ENCODE measurements around the gene AMOTL1. TPM values are rescaled to one million over a fixed set of nuclear protein-coding genes. Genes with fewer than 3 reads are reported as not detected.
A peak's percentile ranks its signal among the peaks of the same experiment; 100 is the strongest.

The AMOTL1 gene
- total RNA-seq, 4 donors from 2014 or later = 34.1 to 51.2 (median 41.0) TPM

DNA sequence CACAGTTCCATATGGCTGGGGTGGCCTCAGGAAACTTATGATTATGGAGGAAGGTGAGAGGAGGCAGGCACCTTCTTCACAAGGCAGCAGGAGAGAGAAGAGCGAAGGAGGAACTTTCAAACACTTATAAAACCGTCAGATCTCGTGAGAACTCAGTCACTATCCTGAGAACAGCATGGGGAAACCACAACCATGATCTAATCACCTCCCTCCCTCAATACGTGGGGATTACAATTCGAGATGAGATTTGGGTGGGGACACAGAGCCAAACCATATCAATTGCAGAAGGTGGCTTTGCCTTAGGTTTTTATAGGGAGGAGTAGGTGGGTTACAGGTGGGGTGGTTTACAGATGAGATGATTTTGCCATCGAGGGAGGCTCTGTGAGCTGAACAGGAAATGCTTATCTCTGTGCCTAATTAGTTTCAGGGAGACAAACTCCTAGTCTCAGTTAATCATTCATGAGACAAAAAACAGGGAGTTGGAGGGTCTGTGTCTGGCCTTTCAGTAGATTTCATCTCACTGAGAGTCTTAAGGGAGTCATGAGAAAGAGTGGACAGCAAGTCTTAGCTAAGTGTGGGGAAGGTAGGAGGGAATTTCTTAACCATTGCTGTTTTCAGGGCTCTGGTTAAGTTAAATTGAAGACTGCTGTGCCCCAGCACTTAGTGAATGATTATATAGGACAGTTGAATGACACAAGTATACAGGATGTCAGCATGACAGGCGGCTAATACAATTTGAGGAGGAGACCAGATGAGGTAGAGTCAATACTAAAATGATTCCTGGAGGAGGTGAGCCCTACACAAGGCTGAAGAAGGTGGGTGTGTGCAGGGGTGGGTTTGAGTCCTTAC is 157.5 kb downstream of the AMOTL1 start:
- Histone ChIP-seq H3K36me3 (no peaks in the 10 kb centered on the region), H3K27ac (peak overlapping the region; percentile 27 to 87 (median 81)), H3K4me1 (peaks cover 13 to 30% of the 10 kb centered on the region in 2 donors), H3K27me3 (no peaks in the 10 kb centered on the region), H3K9me3 (no peaks in the 10 kb centered on the region), H3K4me3 (replicated peaks in 1 of 3) (no peak overlapping the region)
- no peak for TF ChIP-seq POLR2A (IDR thresholded peaks at IDR 0.05)
- TF ChIP-seq, protein P1, sequence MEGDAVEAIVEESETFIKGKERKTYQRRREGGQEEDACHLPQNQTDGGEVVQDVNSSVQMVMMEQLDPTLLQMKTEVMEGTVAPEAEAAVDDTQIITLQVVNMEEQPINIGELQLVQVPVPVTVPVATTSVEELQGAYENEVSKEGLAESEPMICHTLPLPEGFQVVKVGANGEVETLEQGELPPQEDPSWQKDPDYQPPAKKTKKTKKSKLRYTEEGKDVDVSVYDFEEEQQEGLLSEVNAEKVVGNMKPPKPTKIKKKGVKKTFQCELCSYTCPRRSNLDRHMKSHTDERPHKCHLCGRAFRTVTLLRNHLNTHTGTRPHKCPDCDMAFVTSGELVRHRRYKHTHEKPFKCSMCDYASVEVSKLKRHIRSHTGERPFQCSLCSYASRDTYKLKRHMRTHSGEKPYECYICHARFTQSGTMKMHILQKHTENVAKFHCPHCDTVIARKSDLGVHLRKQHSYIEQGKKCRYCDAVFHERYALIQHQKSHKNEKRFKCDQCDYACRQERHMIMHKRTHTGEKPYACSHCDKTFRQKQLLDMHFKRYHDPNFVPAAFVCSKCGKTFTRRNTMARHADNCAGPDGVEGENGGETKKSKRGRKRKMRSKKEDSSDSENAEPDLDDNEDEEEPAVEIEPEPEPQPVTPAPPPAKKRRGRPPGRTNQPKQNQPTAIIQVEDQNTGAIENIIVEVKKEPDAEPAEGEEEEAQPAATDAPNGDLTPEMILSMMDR (IDR thresholded peaks at IDR 0.05) = no peak
- DNase-seq = no peak
- intact Hi-C loops (cut with DNase I) = no loop called here
- 64 to 66% methylated on average over 7 of the region's 7 CpGs for WGBS, 2 donors

DNA sequence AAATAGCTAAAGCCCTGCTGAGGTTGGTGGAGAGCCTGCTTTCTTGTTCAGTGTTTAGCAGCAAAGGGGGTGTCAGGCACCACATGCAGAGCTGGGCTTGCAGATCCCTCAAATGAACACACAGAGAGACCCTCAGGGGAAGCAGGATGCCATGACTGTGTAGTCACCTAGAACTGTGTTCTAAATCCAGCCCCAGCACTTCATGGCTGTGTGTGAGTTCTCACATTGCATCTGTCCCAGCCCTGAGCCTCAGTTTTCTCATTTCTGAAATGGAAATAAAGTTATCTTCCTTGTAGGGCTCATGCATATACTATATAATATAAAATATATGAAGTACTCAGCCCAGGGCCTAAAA is 158.1 kb downstream of the AMOTL1 start:
- intact Hi-C loops (cut with DNase I) = no loop called here
- H3K9me3 ChIP-seq = no peaks in the 10 kb centered on the region
- no peaks in the 10 kb centered on the region for H3K27me3 ChIP-seq
- peak overlapping the region; percentile 27 to 87 (median 81) for H3K27ac ChIP-seq
- H3K4me3 ChIP-seq (replicated peaks in 1 of 3) = no peak overlapping the region
- H3K36me3 ChIP-seq = no peaks in the 10 kb centered on the region
- DNase-seq = no peak
- H3K4me1 ChIP-seq = peaks cover 13 to 30% of the 10 kb centered on the region in 2 donors
- TF ChIP-seq POLR2A (IDR thresholded peaks at IDR 0.05) = no peak
- TF ChIP-seq, protein P1 (IDR thresholded peaks at IDR 0.05) = no peak

Other genes starting within 250 kb of the AMOTL1 start
- gene FUT4, start 224.4 kb upstream of the AMOTL1 start, total RNA-seq = 1 to 10 TPM; 3.8 to 7.4 (median 6.0) TPM
- 1 to 10 TPM; 1.5 to 5.1 (median 3.5) TPM for gene PIWIL4, start 201.0 kb upstream of the AMOTL1 start, total RNA-seq
- 10 to 100 TPM; 25.7 to 61.6 (median 43.6) TPM for gene CWC15, start 205.2 kb downstream of the AMOTL1 start, total RNA-seq
- gene KDM4D, start 205.4 kb downstream of the AMOTL1 start, total RNA-seq = 1 to 10 TPM in 2 of 4 donors, under 1 TPM in 2; 0.83 to 1.2 (median 0.98) TPM